CD4-positive, alpha-beta T cell (primary cell): Measurements from ENCODE around the gene KIAA1328. TPM values are rescaled to one million over a fixed set of nuclear protein-coding genes. Genes with fewer than 3 reads are reported as not detected.
"Not testable (repeated sequence)": the region's sequence is repeated elsewhere in the genome, so short reads cannot be mapped to it uniquely, and the experiment has no call there.

Experiments
- ATAC-seq: fragments of 200-7000 bp; cut with Tn5 transposase; one replicate; pipeline ENCODE4 v1.10.0; 2022; ENCODE audit warnings: mild to moderate bottlenecking; ENCODE audit not compliant: poor library complexity
- CTCF ChIA-PET: fragments of 350-600 bp; sonication (Branson Sonifier 250); formaldehyde crosslinking; loops from one replicate; lab custom pipeline; 2021; ENCODE audit warnings: antibody characterized with exemption, inconsistent platforms; lab: Charles Lee
- POLR2A ChIA-PET: fragments of 350-600 bp; sonication (Branson Sonifier 250); formaldehyde crosslinking; loops from one replicate; lab custom pipeline; 2021; ENCODE audit warnings: antibody characterized with exemption, inconsistent platforms; lab: Charles Lee
- DNase-seq, 14 experiments: peaks; one replicate each; pipeline ENCODE4 v3.0.0-alpha.2; 2013 to 2020; ENCODE audit warnings: mixed read lengths in 2 of 14
- H3K27ac ChIP-seq, 2 donors: one replicate each; pipeline versions ENCODE4 v1.5.1 to v1.7.0; 2013; ENCODE audit warnings: low read length in 2 of 2, low read depth in 1 of 2, mild to moderate bottlenecking in 1 of 2
- H3K27me3 ChIP-seq, 2 experiments: 1 replicate in 1 of 2; 2 replicates in 1 of 2; pipeline versions ENCODE4 v1.6.1 to v1.7.0; 2013; ENCODE audit warnings: low read length in 2 of 2, control low read depth in 1 of 2, mild to moderate bottlenecking in 1 of 2, moderate library complexity in 1 of 2; ENCODE audit not compliant: insufficient read depth in 2 of 2, control insufficient read depth in 1 of 2
- H3K36me3 ChIP-seq: one replicate; pipeline ENCODE4 v1.6.1; 2013; ENCODE audit warnings: low read length, control low read depth; ENCODE audit not compliant: insufficient read depth
- H3K4me1 ChIP-seq: one replicate; pipeline ENCODE4 v1.6.1; 2013; ENCODE audit warnings: low read length, control low read depth; ENCODE audit not compliant: insufficient read depth
- H3K4me3 ChIP-seq: one replicate; pipeline ENCODE4 v1.5.1; 2013; ENCODE audit warnings: mild to moderate bottlenecking, low read length, moderate library complexity
- H3K9me3 ChIP-seq, 2 experiments: 1 replicate in 1 of 2; 2 replicates in 1 of 2; pipeline versions ENCODE4 v1.6.1 to v1.7.0; 2013; ENCODE audit warnings: low read length in 2 of 2, mild to moderate bottlenecking in 2 of 2, control low read depth in 1 of 2, moderate library complexity in 1 of 2; ENCODE audit not compliant: control insufficient read depth in 1 of 2, insufficient read depth in 1 of 2
- H3K27ac Mint-ChIP-seq: one replicate; pipeline ENCODE4 v1.8.0; 2020; ENCODE audit warnings: mixed read lengths
- H3K27me3 Mint-ChIP-seq: one replicate; pipeline ENCODE4 v1.8.0; 2021; ENCODE audit warnings: mixed read lengths
- H3K36me3 Mint-ChIP-seq: one replicate; pipeline ENCODE4 v1.8.0; 2021; ENCODE audit warnings: low read depth, mixed read lengths
- H3K4me1 Mint-ChIP-seq: one replicate; pipeline ENCODE4 v1.8.0; 2021; ENCODE audit warnings: low read depth, mixed read lengths
- H3K4me3 Mint-ChIP-seq: one replicate; pipeline ENCODE4 v1.8.0; 2020; ENCODE audit warnings: mild to moderate bottlenecking, mixed read lengths
- H3K9me3 Mint-ChIP-seq: one replicate; pipeline ENCODE4 v1.8.0; 2020; ENCODE audit warnings: mixed read lengths
- CTCF ChIP-seq: fragments of 200-600 bp; IDR thresholded peaks from one replicate; pipeline ENCODE4 v1.8.0; 2022; ENCODE audit warnings: antibody characterized with exemption, mild to moderate bottlenecking
- intact Hi-C, 2 experiments: fragments of 100-400 bp; cut with DNase I in 1 of 2; cut with micrococcal nuclease in 1 of 2; formaldehyde crosslinking; loops; one replicate each; pipeline versions ENCODE4 v1.15.1 to v1.9.0; 2023 to 2025; cut with DNase I, micrococcal nuclease
- total RNA-seq, 174 experiments: library from RNA in 2 of 174; stranded (reverse) in 2 of 174; gene quantifications; one replicate each; pipeline ENCODE4 v1.2.3 and lab custom pipeline; 2021 to 2026

KIAA1328 gene
- total RNA-seq, 2 experiments from 2014 or later, result 8.7 to 9.4 TPM

GRCh38 chr18:37163119-37163518 lies 334.2 kb downstream of the KIAA1328 start:
- CTCF ChIA-PET, result no interaction called here
- intact Hi-C loops, result no loop called here
- Histone ChIP-seq H3K36me3 (no peaks in the 10 kb centered on the region), H3K4me1 (no peaks in the 10 kb centered on the region), H3K9me3 (no peaks in the 10 kb centered on the region), H3K27ac (no peak overlapping the region), H3K4me3 (no peak overlapping the region), H3K27me3 (no peaks in the 10 kb centered on the region)
- DNase-seq (no peak), ATAC-seq (no peak)
- Mint-ChIP-seq H3K27ac (no peak overlapping the region), H3K27me3 (no peaks in the 10 kb centered on the region), H3K9me3 (no peaks in the 10 kb centered on the region), H3K4me1 (no peaks in the 10 kb centered on the region), H3K36me3 (peaks cover 41% of the 10 kb centered on the region), H3K4me3 (no peak overlapping the region)
- POLR2A ChIA-PET, result no interaction called here
- TF ChIP-seq CTCF, result no peak

GRCh38 chr18:37166491-37166890 lies 337.6 kb downstream of the KIAA1328 start:
- no peaks in the 10 kb centered on the region for H3K9me3 Mint-ChIP-seq
- H3K4me3 ChIP-seq, result no peak overlapping the region
- CTCF ChIA-PET, result no interaction called here
- H3K4me3 Mint-ChIP-seq, result no peak overlapping the region
- POLR2A ChIA-PET, result no interaction called here
- peaks cover 42% of the 10 kb centered on the region for H3K36me3 Mint-ChIP-seq
- H3K4me1 Mint-ChIP-seq, result no peaks in the 10 kb centered on the region
- no peaks in the 10 kb centered on the region for H3K27me3 Mint-ChIP-seq
- H3K27ac Mint-ChIP-seq, result no peak overlapping the region
- TF ChIP-seq CTCF, result no peak
- no peaks in the 10 kb centered on the region for H3K36me3 ChIP-seq
- DNase-seq (no peak), ATAC-seq (no peak)
- intact Hi-C loops, result no loop called here
- H3K9me3 ChIP-seq, result no peaks in the 10 kb centered on the region
- no peak overlapping the region for H3K27ac ChIP-seq
- no peaks in the 10 kb centered on the region for H3K4me1 ChIP-seq
- no peaks in the 10 kb centered on the region for H3K27me3 ChIP-seq

DNA sequence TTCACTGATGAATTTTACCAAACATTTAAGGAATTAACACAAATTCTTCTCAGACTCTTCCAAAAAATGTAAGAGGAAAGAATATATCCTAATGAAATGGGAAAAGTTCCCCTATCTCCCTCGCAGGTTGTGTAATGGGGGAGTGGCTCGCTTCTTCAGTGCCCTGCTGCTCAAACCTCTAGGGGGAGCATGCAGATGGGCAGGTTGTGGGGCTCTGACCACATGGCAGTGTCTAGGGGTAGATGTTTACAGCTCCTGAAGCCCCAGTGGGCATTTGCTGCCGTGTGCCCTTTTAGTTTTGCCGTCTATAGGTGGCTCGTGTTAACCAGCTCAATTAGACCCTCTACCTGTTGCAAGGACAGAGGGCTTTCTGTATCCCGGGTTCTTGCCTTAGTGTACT lies 338.0 kb downstream of the KIAA1328 start:
- H3K4me1 ChIP-seq, H3K9me3 Mint-ChIP-seq, intact Hi-C loops, H3K9me3 ChIP-seq, H3K27ac Mint-ChIP-seq, H3K27ac ChIP-seq, H3K4me3 Mint-ChIP-seq, H3K4me3 ChIP-seq, H3K36me3 ChIP-seq, CTCF ChIA-PET, H3K27me3 ChIP-seq, H3K27me3 Mint-ChIP-seq, DNase-seq, H3K4me1 Mint-ChIP-seq, ATAC-seq, POLR2A ChIA-PET: not testable (repeated sequence)
- H3K36me3 Mint-ChIP-seq, result peaks cover 44% of the 10 kb centered on the region

DNA sequence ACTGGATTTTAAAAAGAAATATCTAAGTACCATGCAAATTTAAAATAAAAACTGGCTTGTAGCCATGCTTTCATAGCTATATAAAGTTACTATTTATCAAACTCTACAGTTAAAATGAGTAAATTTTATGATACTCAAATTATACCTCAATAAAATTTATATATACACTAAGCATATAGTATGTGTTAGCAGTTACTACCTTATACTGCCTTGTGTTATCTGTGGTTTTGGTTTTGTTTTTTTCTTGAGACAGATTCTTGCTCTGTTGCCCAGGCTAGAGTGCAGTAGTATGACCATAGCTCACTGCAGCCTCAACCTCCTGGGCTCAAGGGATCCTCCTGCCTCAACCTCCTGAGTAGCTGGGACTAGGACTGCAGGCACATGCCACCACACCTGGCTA lies 342.1 kb downstream of the KIAA1328 start:
- no peak for DNase-seq
- no peak overlapping the region for H3K4me3 ChIP-seq
- H3K9me3 ChIP-seq, result no peaks in the 10 kb centered on the region
- H3K27me3 Mint-ChIP-seq, result no peaks in the 10 kb centered on the region
- H3K9me3 Mint-ChIP-seq, result no peaks in the 10 kb centered on the region
- H3K4me1 ChIP-seq, result no peaks in the 10 kb centered on the region
- no peak overlapping the region for H3K4me3 Mint-ChIP-seq
- intact Hi-C loops, result no loop called here
- H3K36me3 ChIP-seq, result no peaks in the 10 kb centered on the region
- no peak overlapping the region for H3K27ac Mint-ChIP-seq
- H3K27me3 ChIP-seq, result no peaks in the 10 kb centered on the region
- H3K4me1 Mint-ChIP-seq, result no peaks in the 10 kb centered on the region
- TF ChIP-seq CTCF, result no peak
- POLR2A ChIA-PET, result no interaction called here
- H3K27ac ChIP-seq, result no peak overlapping the region
- ATAC-seq, result no peak
- CTCF ChIA-PET, result no interaction called here
- peaks cover 50% of the 10 kb centered on the region for H3K36me3 Mint-ChIP-seq
